ENCODE data around the gene UGT1A5. TPM values are rescaled to one million over a fixed set of nuclear protein-coding genes. Genes with fewer than 3 reads are reported as not detected.

Gene UGT1A5
- total RNA-seq, 1 donor from 2014 or later = not detected

DNA sequence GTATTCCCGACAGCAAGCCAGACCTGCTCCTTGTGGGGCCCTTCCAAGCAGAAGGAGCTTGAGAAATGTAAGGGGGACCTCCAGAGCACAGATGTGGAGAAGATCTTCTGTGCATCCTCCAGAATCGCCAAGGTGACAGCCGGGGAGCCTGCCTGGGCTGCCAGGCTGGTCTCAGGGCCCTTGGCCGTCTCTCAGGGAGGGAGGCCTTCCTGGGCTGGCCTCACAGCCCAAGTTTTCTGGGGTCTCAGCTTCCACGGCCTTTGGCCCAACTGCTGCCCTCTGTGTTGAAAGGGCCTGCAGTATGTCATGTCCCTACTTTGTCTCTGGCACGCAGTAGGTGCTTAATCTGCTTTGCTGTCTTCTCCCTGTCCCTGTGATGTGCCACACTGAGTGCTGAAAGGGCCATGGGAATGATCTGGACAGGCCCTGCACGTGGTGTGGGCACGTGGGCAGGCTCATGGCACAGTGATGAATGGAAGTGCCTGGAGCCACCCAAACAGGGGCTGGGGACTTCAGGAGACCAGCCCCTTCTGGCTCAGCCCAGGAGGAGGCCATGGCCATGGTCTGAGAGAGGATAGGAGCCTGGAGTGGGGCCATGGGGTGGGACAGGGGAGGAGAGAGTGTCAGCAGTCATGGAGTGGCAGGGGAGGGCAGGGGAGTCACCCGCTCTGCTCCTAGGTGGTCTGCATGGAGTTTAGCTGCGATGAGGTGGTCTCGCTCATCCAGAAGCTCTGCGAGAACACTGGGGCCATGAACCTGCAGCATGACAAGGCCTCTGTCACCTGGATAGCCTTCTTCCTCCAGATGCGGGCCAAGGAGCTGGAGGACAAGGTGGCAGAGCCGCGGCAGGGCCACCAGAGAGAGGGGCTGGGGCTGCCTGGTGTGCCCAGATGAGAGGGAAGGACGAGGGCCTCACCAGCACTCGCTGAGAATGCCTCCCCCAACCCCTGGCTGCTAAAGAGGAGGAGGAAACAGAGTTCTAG, 106.2 kb downstream of the UGT1A5 start:
- TF ChIP-seq, protein P1, sequence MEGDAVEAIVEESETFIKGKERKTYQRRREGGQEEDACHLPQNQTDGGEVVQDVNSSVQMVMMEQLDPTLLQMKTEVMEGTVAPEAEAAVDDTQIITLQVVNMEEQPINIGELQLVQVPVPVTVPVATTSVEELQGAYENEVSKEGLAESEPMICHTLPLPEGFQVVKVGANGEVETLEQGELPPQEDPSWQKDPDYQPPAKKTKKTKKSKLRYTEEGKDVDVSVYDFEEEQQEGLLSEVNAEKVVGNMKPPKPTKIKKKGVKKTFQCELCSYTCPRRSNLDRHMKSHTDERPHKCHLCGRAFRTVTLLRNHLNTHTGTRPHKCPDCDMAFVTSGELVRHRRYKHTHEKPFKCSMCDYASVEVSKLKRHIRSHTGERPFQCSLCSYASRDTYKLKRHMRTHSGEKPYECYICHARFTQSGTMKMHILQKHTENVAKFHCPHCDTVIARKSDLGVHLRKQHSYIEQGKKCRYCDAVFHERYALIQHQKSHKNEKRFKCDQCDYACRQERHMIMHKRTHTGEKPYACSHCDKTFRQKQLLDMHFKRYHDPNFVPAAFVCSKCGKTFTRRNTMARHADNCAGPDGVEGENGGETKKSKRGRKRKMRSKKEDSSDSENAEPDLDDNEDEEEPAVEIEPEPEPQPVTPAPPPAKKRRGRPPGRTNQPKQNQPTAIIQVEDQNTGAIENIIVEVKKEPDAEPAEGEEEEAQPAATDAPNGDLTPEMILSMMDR (IDR thresholded peaks at IDR 0.05) = no peak
- H3K27ac ChIP-seq = no peak overlapping the region
- H3K4me3 ChIP-seq = no peak overlapping the region
- H3K36me3 ChIP-seq = no peaks in the 10 kb centered on the region
- intact Hi-C loops (cut with DNase I) = no loop called here
- no peaks in the 10 kb centered on the region for H3K27me3 ChIP-seq
- DNase-seq (peak; percentile 44), ATAC-seq (no peak)
- H3K9me3 ChIP-seq = no peaks in the 10 kb centered on the region
- H3K4me1 ChIP-seq = no peaks in the 10 kb centered on the region

DNA sequence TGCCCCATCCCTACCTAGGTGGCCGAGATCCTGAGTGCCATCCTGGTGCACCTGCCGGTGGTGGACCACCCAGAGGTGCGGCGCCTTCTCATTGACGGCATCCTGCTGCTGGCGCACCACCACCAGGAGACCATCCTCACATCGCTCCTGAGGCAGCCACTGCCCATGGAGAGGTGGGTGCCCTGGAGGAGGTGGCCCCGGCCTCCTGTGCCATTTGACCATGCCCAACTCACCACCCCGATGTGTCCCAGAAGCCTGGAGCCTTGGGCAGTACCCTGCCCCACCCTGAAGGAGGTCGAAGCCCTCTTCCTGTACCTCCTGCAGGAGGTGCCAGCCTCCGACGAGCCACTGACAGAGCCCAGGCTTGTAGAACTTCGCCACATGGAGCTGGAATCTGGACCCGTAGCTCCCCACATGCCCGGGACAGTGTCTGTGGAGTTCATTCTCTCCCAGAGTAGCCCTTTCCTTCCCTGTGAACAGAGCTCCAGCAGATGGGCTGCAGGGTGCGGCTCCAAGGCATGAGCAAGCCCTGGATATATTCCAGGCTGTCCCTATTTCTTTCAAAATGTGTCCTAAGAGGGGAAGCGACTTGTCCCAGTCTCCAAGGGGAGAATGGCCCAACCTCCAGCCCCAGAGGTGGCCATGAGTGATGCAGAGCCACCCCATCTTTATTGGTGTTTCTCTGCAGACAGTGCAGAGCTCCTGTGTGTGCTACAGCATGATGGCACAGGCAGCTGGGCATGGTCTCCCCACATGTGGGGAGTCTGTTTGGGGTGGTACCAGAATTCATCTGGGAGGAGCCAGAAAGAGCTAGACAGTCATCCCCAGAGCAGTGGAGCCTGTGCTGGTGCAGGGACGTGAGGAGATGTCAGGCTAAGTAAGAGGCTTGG, 107.4 kb downstream of the UGT1A5 start:
- Histone ChIP-seq H3K4me3 (no peak overlapping the region), H3K36me3 (no peaks in the 10 kb centered on the region), H3K4me1 (no peaks in the 10 kb centered on the region), H3K27ac (no peak overlapping the region), H3K27me3 (no peaks in the 10 kb centered on the region), H3K9me3 (no peaks in the 10 kb centered on the region)
- ATAC-seq (no peak), DNase-seq (peak; percentile 41)
- TF ChIP-seq, protein P1 (IDR thresholded peaks at IDR 0.05) = no peak
- intact Hi-C loops (cut with DNase I) = no loop called here

DNA sequence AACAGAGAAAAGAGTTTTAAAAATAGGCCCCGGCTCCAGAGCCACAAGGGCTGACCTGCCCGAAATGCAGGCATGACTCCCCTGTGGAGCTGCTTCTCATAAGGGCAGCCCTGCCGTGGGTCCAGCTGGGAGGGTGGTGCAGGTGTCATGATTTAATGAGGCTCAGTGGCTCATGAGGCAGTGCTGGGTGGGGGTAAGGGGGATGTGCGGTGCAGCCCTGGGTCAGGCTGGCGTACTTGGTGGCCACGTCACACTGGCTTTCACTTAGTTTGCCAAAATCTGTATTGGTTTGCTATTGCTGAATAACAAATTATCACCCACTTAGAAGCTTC, 108.0 kb downstream of the UGT1A5 start:
- Histone ChIP-seq H3K4me1 (no peaks in the 10 kb centered on the region), H3K4me3 (no peak overlapping the region), H3K9me3 (no peaks in the 10 kb centered on the region), H3K36me3 (no peaks in the 10 kb centered on the region), H3K27me3 (no peaks in the 10 kb centered on the region), H3K27ac (no peak overlapping the region)
- intact Hi-C loops (cut with DNase I) = no loop called here
- TF ChIP-seq, protein P1 (IDR thresholded peaks at IDR 0.05) = no peak
- ATAC-seq (no peak), DNase-seq (peak; percentile 52)

DNA sequence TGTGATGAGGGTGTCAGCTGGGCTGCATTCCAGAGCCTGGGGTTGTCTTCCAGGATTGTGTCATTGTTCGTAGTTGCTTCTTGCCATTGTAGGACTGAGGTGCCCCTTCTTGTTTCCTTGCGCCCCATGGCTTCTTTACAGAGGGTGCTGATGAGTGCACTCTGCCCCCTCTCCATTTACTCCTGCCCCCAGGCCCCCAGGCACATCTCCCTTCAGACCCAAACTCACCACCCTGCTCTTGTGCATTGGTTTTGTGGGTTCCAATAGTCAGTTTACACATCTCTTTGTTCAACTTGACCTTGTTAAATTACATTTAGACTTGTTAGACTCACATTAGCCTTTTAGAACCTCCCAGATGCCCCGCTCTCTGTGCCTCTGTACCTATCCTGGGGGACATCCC, 108.5 kb downstream of the UGT1A5 start:
- DNase-seq = no peak
- H3K9me3 ChIP-seq = no peaks in the 10 kb centered on the region
- TF ChIP-seq, protein P1 (IDR thresholded peaks at IDR 0.05) = no peak
- H3K4me3 ChIP-seq = no peak overlapping the region
- no peak for ATAC-seq
- no peak overlapping the region for H3K27ac ChIP-seq
- H3K36me3 ChIP-seq = no peaks in the 10 kb centered on the region
- H3K4me1 ChIP-seq = no peaks in the 10 kb centered on the region
- intact Hi-C loops (cut with DNase I) = no loop called here
- H3K27me3 ChIP-seq = no peaks in the 10 kb centered on the region

DNA sequence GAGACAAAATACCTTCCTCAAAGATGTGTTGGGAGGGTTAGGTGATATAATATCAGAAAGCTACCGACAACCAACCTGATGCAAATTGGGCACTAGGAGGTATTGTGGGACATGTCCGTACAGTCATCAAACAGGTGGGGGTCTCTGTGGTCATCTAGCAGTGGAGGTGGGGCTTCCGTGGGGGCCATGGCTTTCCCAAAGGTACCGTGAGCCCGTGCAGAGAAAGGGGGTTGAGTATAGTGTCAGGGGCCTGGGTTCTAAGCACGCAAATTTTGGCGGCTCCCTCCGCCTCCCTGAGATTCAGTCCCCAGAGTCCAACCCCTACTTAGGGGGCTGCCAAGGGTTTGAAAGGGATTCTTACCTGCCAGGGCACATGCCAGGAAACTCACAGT, 109.0 kb downstream of the UGT1A5 start:
- no peaks in the 10 kb centered on the region for H3K27me3 ChIP-seq
- TF ChIP-seq, protein P1 (IDR thresholded peaks at IDR 0.05) = no peak
- DNase-seq = peak; percentile 27
- H3K36me3 ChIP-seq = no peaks in the 10 kb centered on the region
- no peak overlapping the region for H3K27ac ChIP-seq
- H3K9me3 ChIP-seq = no peaks in the 10 kb centered on the region
- intact Hi-C loops (cut with DNase I) = no loop called here
- ATAC-seq = no peak
- H3K4me1 ChIP-seq = no peaks in the 10 kb centered on the region
- H3K4me3 ChIP-seq = no peak overlapping the region

All from upper lobe of right lung (tissue), 1 donor.